Measurements from ENCODE around the gene PARD3.

PARD3 gene

GRCh38 chr10:34346516-34347100, 468.5 kb downstream of the PARD3 start:
- TF ChIP-seq, protein P1, sequence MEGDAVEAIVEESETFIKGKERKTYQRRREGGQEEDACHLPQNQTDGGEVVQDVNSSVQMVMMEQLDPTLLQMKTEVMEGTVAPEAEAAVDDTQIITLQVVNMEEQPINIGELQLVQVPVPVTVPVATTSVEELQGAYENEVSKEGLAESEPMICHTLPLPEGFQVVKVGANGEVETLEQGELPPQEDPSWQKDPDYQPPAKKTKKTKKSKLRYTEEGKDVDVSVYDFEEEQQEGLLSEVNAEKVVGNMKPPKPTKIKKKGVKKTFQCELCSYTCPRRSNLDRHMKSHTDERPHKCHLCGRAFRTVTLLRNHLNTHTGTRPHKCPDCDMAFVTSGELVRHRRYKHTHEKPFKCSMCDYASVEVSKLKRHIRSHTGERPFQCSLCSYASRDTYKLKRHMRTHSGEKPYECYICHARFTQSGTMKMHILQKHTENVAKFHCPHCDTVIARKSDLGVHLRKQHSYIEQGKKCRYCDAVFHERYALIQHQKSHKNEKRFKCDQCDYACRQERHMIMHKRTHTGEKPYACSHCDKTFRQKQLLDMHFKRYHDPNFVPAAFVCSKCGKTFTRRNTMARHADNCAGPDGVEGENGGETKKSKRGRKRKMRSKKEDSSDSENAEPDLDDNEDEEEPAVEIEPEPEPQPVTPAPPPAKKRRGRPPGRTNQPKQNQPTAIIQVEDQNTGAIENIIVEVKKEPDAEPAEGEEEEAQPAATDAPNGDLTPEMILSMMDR (conservative IDR thresholded peaks at IDR 0.05) = no peak
- H3K27ac ChIP-seq = no peak overlapping the region

- H3K27ac ChIP-seq = no peak overlapping the region
- TF ChIP-seq, protein P1 (conservative IDR thresholded peaks at IDR 0.05) = no peak
Measured at GRCh38 chr10:34345383-34345782, 469.7 kb downstream of the PARD3 start.

GRCh38 chr10:34343764-34344163, 471.3 kb downstream of the PARD3 start:
- no peak overlapping the region for H3K27ac ChIP-seq
- TF ChIP-seq, protein P1 (conservative IDR thresholded peaks at IDR 0.05) = no peak

- H3K27ac ChIP-seq = no peak overlapping the region
- TF ChIP-seq, protein P1 (conservative IDR thresholded peaks at IDR 0.05) = no peak
Measured at GRCh38 chr10:34341473-34341872, 473.6 kb downstream of the PARD3 start.

GRCh38 chr10:34340934-34341333, 474.2 kb downstream of the PARD3 start:
- TF ChIP-seq, protein P1 (conservative IDR thresholded peaks at IDR 0.05) = no peak
- no peak overlapping the region for H3K27ac ChIP-seq

- TF ChIP-seq, protein P1 (conservative IDR thresholded peaks at IDR 0.05) = no peak
Measured at GRCh38 chr10:34339816-34340553, 475.1 kb downstream of the PARD3 start.

GRCh38 chr10:34337917-34338316, 477.2 kb downstream of the PARD3 start:
- peak overlapping the region; percentile 46 for H3K27ac ChIP-seq
- TF ChIP-seq, protein P1 (conservative IDR thresholded peaks at IDR 0.05) = no peak

More at GRCh38 chr10:34339816-34340553, 475.1 kb downstream of the PARD3 start:
- H3K27ac ChIP-seq = no peak overlapping the region
